Non-pigmented ciliary epithelial cell (primary cell): ENCODE data around the gene GNAL.
"Not testable (repeated sequence)": the region's sequence is repeated elsewhere in the genome, so short reads cannot be mapped to it uniquely, and the experiment has no call there.

ENCODE experiments used
- DNase-seq: peaks from one replicate; pipeline ENCODE4 v3.0.0-alpha.2; 2010; ENCODE audit warnings: low read depth

GNAL gene

DNA sequence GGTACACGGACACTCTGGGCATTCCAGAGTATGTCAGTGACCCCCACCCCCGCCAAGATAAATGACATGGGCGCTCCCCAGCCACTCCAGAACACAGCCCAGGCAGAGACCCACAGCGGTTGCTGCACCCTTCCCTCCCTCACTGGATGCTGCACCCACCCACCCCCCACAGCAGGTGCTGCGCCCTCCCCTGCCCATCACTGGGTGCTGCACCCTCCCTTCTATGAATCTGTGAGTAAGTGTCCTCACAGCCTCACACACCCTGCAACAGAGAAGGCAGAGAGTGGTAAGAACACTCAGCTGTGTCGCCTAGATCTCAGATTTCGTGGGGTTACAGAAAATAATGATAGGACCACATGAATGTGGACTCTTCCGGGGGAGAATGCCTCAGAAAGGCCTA lies 185.6 kb downstream of the GNAL start:
- no peak for DNase-seq

DNA sequence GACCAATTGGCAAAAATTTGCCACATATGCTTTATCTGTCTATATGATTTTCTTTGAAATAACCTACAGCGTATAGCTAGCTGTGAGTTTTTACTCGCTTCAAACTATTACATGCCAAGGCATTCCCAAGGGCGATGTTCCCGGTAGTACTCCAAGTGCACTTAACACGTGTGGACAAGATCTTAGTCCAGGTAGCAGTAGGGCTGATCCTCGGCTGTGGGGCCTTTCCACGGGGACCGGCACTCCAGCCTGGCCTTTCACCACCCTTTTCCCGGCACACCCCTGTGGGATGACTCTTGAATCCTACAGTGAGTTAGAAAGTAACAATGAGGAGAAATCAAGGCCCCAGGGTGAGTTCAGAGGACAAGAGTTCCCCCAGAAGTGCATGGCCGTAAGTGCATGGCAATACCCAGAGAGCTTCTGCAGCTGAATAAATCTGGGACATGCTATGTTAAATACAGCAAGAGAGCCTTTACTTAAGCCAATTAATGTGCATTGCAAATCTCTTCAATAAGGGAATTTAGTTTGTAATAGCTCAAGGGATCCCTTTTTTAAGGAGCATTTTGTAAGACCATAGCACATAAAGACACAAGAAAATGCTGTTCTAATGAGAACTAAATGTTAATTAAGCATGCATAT lies 188.6 kb downstream of the GNAL start:
- DNase-seq = no peak

DNA sequence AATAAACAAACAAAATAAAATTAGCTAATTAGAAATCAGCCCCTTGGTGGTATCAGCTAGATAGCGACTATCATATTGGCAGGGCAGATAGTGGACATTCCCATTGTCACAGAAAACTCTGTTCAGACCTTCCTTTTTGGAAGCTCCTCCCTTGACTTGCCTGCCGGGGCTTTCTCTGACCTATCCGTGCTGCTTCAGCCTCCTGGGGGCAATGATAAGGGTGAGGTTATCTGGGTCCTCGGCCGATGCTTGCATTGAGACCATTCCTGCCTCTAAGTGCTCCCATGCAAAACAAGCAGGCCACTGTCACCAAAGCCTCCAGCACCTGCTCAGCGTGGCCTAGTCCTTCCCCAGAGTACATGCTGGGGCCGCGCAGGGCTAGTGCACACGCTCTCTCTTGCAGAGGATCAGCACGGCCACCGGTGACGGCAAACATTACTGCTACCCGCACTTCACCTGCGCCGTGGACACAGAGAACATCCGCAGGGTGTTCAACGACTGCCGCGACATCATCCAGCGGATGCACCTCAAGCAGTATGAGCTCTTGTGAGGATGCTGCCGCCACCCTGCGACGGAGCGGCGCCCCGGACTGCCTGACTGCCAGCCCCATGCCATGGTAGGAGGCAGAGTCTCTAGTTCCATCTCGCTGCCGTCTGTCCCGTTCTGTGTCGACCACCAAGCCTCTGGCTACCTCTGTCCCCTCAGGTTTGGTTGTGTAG lies 191.7 kb downstream of the GNAL start:
- no peak for DNase-seq

DNA sequence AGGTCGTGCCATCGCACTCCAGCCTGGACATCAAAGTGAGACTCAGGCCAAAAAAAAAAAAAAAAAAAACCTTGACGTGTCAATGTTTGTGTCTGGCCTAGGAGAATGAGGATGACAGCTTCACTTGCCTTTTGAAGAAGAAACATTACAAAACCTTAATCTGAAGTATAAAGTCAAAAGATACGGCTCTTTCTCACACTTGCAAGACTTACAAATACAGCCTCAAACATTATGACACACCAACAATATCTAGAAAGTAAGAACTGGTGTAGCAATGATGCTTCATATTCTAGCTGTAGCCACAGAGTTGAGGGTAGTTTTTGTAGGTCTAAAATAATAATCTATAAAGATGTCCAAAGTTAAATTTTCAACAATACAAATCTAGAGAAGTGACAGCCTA lies 193.6 kb downstream of the GNAL start:
- DNase-seq = no peak

DNA sequence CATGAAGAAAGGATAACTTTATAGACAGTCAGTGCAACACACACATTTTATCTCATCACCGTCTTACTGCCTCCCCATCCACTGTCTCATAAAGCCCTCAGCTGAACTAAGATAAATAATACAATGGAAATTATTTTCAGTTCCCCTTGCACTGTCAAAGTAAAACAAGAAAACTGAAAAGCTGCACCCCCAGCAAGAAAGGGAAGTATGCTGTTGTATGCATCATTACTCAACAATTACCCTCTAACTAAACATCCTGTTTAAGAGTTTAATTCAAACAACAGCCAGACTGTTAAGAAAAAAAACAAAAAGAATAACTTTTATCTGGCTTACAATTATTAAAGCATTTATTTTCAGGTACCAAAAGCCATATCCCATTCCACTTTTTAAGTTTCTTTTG lies 194.1 kb downstream of the GNAL start:
- no peak for DNase-seq

DNA sequence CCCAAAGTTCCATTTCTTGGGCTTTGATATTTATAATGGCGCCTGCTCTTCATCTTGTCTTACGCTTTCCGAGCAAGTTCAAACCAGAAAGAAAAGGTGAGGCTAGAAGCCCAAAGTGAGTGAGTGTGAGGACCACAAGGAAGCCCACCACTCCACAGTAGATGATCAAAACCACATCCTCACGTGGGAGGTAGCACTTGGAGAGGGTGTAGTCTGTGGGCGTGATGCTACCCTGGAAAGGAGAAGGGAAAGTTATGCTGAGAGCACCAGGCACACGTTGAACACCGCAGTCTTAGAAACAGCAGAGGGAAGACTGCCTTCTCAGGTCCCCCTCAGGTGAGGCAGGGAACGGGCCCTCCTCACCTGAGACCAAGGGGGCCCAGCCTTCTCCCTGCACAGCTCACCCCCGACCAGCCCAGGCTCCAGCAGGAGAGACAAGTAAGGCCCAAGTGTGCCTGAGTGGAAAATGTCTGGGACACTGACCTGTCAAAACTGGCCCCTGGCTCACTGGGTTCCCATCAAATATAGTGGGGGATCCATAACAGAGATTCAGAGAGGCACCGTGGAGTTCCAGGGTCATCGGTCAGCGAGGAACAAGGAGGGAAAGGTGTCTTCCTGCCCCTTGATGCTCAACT lies 195.4 kb downstream of the GNAL start:
- no peak for DNase-seq

DNA sequence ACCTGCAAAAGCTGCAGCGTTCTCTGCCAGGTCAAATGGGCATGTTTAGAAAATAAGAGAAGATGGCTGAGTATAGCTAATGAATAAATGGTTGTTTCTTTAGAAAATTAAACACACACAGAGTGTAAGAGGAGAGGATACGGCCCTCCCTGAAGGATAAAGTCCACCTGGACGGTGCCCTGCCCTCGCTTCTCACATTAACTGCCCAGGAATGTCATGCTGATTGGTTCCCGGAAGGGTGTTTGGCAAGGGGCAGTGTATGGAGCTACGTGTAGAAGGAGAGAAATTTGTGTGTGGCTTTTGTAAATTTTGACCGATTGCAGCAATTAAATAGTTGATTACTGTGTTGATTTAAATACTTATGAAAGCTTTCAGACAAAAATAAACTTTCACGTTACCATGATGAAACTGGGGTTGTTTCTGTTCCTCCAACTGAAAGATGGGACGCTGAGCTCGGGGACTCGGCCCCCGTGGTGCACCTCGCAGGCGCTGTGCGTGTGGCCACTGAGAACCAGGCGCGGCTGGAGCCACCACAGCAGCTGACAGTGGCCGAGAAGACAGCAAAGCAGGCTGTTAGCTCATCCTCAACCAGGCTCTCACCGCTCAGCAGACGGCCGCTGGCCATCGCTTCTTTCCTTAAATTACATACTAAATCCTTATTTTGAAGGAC lies 196.3 kb downstream of the GNAL start:
- DNase-seq = no peak

DNA sequence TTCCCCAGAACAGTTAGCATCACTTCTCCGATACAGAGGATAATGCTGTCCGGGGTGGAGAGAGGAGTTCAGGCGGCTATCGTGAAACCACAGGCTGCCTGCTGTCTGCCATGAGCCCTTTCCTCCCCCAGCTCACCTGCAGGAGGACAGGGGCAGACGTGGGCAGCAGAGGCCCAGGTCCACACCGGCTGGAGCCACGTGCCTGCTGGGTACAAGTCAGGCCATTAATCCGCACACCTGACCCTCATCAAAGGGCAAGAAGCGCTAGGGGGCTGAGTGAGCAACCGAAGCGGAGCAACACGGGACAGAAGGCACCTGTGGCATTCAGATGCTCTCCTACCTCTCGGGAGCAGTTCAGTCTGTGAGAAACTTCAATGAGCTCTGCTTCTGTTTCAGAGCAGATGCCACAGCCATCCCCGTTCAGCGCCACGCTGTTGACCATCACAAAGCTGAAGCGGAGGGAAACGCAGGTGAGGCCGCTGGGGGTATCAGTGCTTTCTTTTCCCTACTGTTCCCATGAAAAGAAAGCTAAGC lies 197.6 kb downstream of the GNAL start:
- no peak for DNase-seq

DNA sequence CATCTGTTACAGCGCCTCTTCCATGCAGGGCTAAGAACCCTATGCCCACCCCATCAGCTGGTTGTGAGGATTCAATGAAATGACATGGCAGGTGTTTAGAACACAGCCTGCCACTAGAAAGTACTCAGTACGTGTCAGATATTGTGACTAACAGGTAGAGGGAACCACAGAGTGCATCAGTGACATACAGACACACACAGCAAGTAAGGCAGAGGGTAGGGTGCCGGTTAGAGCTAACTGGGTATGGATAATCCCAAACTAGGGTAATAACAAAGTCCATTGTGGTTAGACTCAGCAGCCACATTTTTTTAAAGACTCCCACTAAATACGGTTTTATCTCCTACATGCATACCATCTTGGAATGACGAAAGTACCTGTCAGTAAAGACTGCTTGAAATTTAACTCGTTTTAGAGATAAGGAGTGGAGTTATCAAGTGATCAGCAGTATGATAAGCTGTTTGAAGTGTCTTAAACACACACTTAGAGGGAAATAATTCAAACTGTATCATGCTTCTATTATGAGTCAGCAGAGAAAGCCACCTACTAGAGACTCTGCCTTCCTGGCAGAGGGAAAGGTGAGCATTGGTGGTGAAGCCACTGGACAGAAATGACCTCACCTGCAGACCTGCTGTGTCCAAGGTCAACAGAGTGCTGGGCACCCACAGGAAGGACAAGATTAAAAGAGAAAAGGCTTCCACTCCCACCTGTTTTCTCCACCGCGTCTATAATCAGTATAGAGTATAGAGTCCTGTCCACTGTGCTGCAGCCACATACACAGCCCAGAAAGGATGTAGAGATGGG lies 198.5 kb downstream of the GNAL start:
- DNase-seq = no peak

DNA sequence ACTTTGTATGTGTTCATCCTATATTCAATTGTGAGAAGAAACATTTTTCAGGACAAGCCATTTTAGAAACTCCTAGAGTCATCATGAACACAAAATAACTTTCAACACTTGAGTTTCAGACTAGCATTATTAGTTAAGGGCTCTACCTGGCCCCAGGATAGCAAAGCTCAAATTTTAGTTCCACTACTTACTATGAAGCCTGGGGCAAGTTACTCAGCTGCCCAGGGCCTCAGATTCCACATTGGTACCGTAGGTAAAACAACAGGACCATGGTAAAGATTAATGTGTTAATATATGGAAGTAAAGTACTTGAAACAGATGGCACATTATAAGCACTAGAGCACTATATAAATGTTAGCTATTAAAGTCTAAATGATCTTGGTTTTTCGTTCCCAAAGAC lies 199.7 kb downstream of the GNAL start:
- DNase-seq = no peak

DNA sequence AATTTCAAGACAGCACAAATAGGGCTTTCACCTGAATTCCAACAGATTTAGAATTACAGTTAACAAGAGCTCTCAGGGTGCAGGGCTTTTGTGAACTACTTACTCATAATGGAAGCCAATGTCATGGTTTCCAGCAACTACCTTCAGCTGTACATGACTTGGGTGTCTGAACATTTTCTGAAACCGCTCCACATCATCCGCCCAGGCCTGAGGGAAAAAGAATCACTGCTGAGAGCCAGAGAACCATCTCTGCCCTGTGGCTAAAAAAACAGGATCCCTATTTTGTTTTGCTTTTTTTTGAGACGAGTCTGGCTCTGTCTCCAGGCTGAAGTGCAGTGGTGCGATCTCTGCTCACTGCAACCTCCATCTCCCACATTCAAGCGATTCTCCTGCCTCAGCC lies 200.2 kb downstream of the GNAL start:
- no peak for DNase-seq

DNA sequence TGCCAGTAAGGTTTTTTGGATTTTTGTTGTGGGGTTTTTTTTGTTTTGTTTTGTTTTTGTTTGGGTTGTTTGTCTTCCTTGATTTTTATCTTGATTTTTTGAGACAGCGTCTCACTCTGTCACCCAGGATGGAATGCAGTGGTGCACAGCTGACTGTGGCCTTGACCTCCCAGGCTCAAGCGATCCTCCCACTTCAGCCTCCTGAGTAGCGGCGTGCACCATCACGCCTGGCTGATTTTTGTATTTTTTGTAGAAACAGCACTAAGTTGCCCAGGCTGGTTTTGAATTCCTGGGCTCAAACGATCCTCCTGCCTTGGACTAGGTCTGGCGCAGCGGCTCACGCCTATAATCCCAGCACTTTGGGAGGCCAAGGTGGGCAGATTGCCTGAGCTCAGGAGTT lies 202.7 kb downstream of the GNAL start:
- no peak for DNase-seq

DNA sequence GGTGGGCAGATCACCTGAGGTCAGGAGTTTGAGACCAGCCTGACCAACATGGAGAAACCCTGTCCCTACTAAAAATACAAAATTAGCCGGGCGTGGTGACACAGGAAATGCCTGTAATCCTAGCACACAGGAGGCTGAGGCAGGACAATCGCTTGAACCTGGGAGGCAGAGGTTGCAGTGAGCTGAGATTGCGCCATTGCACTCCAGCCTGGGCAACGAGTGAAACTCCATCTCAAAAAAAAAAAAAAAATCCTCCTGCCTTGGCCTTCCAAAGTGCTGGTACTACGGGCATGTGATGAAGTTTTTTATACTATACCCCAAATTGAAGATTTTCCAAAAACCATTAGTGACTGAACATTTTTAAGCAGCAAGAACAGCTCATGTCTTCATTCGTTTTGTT lies 203.4 kb downstream of the GNAL start:
- not testable (repeated sequence) for DNase-seq

DNA sequence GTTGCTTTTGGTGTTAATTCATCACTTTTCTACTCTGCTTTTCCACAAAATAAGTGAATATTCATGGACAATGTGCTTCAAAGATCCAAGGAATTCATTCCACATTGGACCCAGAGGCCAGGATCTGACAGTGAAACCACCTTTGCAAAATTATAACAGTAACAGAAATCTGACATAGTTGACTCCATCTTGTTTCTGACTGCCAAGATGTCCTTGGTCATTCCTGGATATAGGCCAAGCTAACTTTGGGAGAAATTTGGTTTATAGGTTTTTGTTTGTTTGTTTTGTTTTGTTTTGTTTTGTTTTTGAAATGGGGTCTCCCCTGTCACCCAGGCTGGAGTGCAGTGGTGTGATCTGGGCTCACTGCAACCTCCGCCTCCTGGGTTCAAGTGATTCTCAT lies 208.7 kb downstream of the GNAL start:
- no peak for DNase-seq

DNA sequence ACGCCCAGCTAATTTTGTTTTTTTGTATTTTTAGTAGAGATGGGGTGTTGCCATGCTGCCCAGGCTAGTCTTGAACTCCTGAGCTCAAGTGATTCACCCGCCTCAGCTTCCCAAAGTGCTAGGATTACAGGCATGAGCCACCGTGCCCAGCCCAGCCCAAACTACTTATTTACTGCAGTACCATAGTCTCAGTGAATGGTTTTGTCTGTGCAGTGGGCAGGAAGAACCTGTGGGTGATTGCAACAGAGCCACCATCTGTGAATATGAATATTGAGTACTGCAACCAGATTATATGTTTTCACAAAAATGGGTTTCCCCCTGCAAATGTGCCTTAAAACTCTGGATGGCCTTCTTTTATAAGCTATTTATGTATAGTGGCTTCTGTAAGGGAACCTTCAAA lies 210.0 kb downstream of the GNAL start:
- no peak for DNase-seq

DNA sequence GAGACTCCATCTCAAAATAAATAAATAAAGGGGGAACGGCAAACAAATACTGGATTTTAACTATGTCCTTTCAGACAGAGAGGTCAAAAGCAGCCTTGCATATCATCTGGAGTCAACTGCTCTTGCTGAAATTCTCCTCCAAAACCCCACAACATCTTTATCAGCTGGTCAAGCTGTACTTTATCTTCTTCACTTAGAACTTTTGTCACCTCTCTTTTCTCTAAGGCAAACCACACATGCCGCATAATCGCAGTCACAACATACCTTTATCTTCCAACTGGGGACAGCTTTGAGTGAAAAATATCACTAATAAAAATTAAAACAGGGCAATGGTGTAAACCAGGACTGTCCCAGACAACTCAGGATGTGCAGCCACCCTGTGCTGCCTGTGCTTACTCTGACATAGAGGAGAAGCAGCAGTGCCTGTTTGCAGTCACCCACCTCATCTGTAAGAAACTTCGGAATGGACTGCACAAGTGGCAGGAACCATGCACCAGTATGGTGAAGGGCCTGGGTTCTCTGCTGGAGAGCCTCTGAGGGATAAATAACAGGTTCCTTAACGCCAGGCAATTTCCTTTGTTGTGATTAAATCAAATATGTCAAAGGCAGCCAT lies 212.9 kb downstream of the GNAL start:
- no peak for DNase-seq

DNA sequence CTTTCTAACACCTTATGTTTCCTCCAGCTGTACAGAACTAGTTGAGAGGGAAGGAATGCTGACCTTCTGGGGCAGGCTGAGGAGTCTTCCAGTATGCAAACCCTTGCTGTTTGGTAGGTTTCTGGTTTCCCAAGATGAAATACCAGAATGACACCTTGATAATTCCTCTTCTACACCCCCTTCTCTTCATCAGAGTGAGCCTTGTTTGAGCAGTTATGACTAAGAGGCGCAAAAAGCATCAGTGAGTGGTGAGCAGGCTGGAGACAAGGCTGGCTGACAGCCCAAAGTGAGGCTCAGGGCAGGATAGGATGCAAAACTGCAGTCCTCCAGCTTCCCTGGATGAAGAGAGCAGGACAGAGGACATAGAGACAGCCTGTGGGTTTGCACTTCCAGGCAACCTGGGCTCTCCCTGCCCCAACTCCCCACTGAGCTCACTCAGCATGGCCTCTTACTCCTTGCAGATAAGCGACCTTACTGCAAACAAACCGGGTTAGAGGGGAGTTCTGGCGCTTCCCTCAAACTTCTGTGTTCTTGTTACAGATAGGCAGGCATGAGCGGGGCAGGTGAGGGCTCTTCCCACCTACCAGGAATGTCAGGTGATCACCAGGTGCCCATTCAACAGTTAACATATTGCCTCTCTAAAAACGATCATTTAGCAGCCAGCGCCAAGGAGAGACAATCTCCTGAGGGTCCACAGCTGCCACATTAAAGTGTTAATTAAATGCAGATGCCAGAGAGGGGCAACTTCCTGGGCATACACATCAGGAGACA lies 213.6 kb downstream of the GNAL start:
- no peak for DNase-seq

DNA sequence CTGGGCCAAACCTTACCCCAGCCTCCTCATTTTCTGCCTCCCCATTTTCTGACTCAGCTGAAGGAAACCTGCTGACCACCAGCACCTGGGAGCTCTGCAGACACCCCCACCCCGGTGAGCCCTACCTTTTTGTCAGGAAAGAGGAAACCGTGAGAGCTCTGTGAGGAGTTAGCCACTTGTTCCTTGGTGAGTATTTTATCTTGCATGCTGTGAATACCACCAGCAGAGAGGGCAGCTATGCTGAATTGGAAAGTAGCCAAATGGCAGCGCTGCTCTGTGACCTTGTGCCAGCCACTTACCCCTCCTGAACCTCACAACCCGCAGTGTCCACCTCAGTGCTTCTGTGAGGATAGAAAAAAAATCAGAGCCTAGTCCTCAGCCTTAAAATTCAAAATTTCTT lies 216.5 kb downstream of the GNAL start:
- no peak for DNase-seq

DNA sequence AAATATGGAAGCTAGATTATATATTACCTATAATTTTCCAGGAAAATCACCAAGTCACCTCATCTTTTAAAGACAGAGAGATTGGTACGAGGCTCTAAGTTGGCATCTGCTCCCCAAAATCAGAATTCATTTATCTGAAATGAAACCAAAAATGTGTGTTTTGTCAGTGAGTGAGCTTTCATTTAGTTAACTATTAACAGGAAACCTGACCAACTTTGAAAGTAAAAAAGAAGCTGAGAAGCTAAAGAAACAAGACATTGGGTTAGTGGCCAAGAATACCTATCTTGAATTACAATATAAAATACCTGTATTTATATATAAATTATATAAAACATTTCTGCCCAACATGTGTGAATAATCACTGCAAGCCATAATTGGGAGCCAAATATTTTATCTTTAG lies 217.1 kb downstream of the GNAL start:
- no peak for DNase-seq

DNA sequence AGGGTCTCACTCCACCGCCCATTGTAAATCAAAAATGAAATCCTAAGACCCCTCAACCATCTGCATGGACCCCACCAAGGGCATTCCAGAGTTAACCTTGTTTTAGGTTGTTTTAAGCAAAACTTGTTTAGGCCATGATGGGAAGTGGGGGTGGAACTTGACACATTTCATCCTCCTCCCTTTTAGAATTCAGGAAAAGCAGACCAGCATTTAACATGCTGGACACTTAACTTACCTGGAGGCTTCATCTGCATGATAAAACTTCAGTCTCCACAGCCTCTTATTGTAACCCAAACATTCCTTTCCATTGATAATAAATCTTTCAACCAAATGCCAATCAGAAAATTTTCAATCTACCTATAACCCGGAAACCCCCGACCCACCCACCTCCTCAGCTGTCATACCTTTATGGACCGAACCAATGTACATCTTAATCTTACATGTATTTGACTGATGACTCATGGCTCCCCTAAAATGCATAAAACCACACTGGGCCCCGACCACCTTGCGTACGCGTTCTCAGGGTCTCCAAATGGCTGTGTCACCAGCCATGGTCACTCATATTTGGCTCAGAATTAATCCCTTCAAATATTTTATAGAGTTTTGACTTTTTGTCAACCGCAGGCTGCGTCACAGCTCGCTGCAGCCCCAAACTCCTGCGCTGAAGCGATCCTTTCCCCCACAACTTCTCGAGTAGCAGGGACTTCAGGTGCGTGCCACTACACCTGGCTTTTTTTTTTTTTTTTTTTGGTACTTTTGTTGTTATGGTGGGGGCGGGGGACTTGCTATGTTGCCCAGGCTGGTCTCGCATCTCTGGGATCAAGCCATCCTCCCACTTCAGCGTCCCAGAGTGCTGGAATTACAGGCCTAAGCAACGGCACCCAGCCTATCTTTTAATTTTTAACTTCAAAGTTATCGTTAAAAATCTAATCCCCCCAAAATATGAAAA lies 218.1 kb downstream of the GNAL start:
- DNase-seq = no peak
